NCI-H1417 (cell line): ENCODE data around the gene MPV17L.
"Not testable (repeated sequence)": the region's sequence is repeated elsewhere in the genome, so short reads cannot be mapped to it uniquely, and the experiment has no call there.

ENCODE experiments used
- DNase-seq, 3 experiments: peaks; one replicate each; lab custom pipeline; 2025; lab: John Stamatoyannopoulos, UW

MPV17L gene

DNA sequence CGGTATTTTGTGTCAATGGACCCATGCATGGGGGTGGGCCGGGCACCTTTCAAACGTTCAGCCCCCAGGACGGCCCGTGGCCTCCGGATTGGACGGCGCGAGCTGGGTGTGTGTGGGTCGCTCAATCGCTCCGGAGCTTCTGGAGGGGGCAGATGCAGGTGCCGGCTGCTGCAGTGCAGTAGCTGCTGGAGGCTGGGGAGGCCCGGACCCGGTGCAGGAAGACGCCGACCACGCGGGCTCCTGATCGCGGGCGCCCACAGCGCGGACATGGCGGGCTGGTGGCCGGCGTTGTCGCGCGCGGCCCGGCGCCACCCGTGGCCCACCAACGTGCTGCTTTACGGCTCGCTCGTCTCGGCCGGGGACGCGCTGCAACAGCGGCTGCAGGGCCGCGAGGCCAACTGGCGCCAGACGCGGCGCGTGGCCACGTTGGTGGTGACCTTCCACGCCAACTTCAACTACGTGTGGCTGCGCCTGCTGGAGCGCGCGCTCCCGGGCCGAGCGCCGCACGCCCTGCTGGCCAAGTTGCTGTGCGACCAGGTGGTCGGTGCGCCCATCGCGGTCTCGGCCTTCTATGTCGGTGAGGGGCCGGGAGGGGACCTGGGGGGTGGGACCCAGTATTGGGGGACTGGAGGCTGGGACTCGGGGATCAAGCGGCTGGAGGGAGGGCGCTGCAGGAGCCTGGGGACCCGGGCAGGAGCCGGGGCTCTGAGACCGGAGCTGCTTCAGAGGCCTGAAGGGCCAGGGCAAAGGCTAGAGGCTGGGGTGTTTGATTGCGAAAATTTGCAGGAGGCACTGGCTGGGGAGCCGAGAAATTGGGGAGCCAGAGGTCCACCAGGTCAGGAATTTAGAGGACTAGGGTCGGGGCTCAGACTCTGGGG is at the start of gene MPV17L:
Gene MPV17L, plus strand, starts transcription at position 124 of the 878 bp plus-strand sequence. Its CDS starts 144 bp downstream, at position 268.
- DNase-seq = peak in 2 of 3 experiments; percentile 77 to 81

GRCh38 chr16:15348721-15349120 is 46.8 kb upstream of the MPV17L start:
- not testable (repeated sequence) for DNase-seq

DNA sequence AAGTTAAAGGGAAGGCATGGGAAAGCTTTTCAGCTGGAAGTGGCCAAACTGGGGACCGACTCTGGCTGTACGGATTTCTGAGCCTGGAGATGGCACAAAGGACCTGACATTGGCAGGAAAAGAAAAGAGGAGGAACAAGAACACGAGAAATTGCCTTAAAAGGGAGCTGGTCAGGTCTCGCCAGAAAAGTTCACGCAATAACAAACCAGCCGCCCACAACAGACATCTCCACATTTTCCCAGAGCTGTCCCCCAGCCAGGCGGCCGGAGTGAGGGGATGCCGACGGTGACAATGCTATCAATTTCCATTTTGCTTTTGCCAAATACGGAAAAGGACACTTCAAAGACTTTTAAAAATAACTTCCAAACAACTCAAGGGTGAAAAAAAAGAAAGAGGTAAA is 44.3 kb upstream of the MPV17L start:
- not testable (repeated sequence) for DNase-seq

GRCh38 chr16:15351745-15352144 is 43.8 kb upstream of the MPV17L start:
- not testable (repeated sequence) for DNase-seq

GRCh38 chr16:15352852-15353251 is 42.7 kb upstream of the MPV17L start:
- DNase-seq = not testable (repeated sequence)

- DNase-seq = not testable (repeated sequence)
Measured at GRCh38 chr16:15354846-15355245, 40.7 kb upstream of the MPV17L start.

GRCh38 chr16:15357495-15357894 is 38.1 kb upstream of the MPV17L start:
- not testable (repeated sequence) for DNase-seq

DNA sequence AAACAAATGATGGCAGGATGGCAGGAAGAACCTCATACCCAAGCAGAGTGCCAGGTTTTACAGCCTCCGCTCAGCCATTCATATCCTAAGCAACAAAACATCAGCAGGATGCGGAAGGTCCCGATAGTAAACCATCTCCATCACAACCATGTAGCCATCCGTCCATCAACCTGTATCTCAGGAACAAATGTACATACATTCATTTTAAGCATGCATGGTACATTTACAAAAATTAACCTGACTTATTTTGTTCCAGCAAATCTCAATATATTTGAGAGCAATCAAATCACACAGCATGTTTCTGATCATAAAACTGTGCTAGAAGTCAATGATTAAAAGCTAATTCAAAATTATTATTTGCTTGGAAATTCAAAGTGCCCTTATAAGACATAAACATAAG is 17.4 kb upstream of the MPV17L start, which contains the start of gene NPIPA5:
Gene NPIPA5, minus strand, starts transcription at position 101 of the 400 bp plus-strand sequence. Its CDS starts 0 bp downstream, at position 101.
- not testable (repeated sequence) for DNase-seq

DNA sequence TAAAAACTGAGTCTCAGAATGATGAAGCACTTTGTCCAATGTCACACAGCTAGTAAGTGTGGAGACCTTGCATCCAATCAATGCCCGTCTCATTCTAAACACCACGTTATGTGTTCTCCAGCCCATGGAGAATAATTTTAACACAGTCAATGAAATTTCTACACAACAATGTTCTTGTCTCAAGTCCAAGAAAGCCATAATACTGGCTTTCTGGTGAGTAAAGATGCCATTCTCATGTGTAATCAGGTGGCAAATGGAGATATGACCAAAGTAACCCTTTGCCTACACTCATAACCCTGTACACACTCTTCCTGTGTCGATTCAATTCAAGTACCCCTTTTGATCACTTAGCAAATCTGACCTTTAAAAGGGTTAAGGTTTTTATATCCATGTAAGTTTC is 12.7 kb upstream of the MPV17L start:
- DNase-seq = not testable (repeated sequence)

DNA sequence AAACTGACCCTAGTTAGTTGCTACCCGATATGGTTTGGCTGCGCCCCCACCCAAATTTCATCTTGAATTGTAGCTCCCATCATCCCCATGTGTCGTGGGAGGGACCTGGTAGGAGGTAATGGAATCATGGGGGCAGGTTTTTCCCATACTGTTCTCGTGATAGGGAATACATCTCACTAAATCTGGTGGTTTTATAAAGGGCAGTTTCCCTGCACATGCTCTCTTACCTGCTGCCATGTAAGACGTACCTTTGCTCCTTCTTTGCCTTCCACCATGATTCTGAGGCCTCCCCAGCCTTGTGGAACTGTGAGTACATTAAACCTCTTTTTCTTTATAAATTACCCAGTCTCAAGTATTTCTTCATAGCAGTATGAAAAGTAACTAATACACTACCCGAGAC is 7.5 kb upstream of the MPV17L start:
- not testable (repeated sequence) for DNase-seq

DNA sequence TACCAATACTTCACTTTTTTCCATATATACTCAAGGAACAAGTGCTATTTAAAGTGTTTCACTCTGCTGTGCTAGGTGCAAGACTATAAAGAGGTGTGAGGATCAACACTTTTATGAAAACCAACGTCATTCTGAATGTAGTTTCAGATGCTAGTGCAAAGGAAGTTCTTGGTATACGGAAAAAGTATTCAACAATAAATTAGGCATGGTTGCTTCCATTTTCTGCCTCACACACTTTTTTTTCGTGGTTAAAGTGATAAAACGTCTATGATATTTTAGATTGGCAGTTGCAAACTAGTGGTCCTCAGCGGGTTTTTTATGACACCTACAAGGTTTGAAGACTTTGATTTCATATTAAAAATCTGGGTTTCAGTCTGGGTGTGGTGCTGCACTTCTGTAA is 5.6 kb upstream of the MPV17L start:
- not testable (repeated sequence) for DNase-seq

- not testable (repeated sequence) for DNase-seq
Measured at GRCh38 chr16:15393025-15393424, 2.5 kb upstream of the MPV17L start.

GRCh38 chr16:15396509-15396829 is 915 bp downstream of the MPV17L start:
- not testable (repeated sequence) for DNase-seq

DNA sequence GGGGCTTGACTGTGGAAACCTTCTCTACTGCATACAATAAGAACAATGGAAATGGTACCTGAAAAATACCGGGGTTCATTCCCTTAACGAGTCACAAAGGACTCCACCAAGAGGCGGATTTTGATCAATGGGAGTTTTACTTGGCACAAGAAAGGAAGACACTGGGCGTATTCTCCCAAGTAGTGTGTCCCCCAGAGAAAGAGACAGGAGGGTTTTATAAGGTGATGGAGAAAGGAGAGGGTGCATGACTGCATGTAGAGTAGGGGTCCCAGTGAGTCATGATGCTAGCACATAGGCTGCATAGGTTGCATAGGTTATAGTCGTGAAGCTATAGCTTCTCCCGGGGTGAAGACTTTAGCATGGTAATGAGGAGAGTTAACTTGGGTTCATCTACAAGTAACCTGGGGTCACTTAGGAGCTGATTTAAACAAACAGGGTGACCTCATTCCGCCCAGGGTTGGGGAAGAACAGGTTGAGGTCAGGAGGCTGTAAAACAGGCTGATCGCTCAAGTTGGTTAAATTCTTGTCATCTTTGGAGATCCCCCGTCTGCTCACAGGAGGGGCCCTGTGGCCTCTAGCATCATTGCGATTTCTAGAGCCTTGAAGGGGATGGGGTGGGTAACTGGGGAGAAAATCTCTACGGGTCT is 1.5 kb downstream of the MPV17L start:
- DNase-seq = no peak

- no peak for DNase-seq
Measured at GRCh38 chr16:15398618-15399316, 3.2 kb downstream of the MPV17L start.

DNA sequence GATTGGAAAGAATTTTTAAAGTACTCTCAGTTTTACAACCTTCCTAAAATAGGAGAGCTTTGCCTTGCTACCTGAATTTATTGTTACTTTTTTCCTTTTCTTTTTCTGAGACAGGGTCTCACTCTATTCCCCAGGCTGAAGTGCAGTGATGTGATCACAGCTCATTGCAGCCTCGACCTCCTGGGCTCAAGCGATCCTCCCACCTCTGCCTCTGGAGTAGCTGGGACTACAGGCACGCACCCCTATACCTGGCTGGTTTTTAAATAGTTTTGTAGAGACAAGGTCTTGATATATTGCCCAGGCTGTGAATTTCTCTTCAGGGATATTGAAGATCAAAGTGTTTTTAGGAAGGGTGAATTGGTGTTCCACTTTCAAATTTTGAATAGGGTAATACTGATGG is 3.8 kb downstream of the MPV17L start:
- no peak for DNase-seq

DNA sequence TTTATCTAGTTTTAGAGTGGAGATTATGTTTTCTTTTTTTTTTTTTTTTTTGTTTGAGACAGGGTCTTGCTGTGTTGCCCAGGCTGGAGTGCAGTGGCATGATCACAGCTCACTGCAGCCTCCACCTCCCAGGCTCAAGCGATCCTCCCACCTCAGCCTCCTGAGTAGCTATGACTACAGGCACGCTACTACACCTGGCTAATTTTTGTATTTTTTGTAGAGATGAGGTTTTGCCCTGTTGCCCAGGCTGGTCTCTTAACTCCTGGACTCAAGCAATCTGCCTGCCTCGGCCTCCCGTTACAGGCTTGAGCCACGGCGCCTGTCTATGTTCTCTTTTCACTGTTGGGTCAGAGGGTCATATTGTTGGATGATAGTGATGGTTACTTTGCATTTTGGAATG is 4.8 kb downstream of the MPV17L start:
- not testable (repeated sequence) for DNase-seq

GRCh38 chr16:15401972-15402371 is 6.4 kb downstream of the MPV17L start:
- DNase-seq = no peak

DNA sequence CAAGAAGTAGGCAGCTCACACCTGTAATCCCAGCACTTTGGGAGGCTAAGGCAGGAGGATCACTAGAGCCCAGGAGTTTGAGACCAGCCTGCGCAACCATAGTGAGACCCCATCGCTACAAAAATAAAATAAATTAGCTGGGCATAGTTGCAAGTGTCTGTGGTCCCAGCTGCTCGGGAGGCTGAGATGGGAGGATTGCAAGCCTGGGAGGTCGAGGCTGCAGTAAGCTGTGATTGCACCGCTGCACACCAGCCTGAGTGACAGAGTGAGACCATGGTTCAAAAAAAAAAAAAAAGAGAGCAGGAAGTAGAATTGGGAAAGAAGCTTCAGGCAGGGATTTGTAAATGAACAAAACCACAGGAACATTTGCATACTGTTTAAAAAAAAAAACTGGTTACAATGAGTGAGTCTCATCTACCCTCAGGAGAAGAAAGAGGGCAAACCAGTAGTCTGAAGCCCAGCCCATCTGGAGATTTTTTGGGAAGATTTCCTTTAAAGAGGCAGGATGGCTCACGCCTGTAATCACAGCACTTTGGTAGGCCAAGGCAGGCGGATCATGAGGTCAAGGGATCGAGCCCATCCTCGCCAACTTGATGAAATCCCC is 7.9 kb downstream of the MPV17L start:
- no peak for DNase-seq

GRCh38 chr16:15404091-15404490 is 8.5 kb downstream of the MPV17L start:
- DNase-seq = not testable (repeated sequence)

DNA sequence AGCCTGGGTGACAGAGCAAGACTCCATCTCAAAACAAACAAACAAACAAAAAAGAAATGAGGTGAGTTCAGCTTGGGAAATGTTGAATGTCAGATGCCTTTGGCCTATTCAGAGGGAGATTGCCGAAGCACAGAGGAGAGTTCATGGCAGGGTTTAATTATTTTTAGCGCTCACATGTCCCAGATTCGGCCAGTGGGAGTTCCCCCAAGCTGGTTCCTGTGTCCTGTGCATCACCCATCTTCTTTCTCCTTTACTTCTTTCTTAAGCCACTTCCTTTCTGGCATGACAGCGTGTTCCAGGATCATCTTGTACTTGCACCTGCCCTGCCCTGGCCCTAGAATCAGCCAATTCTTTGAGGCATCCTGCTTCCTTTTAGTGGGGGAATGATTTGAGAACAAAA is 9.2 kb downstream of the MPV17L start:
- no peak for DNase-seq

- DNase-seq = not testable (repeated sequence)
Measured at GRCh38 chr16:15407756-15408155, 12.2 kb downstream of the MPV17L start.
